ENCODE data around the gene PPP1R14C.

The PPP1R14C gene

GRCh38 chr6:150198532-150198931 is 55.7 kb downstream of the PPP1R14C start:
- DNase-seq: no peak

- no peak for DNase-seq
Measured at GRCh38 chr6:150199241-150199640, 56.4 kb downstream of the PPP1R14C start.

GRCh38 chr6:150200428-150201100 is 57.7 kb downstream of the PPP1R14C start:
- DNase-seq: no peak

GRCh38 chr6:150201285-150201684 is 58.4 kb downstream of the PPP1R14C start:
- no peak for DNase-seq

GRCh38 chr6:150201772-150202329 is 59.0 kb downstream of the PPP1R14C start:
- no peak for DNase-seq

- DNase-seq: no peak
Measured at GRCh38 chr6:150202404-150202803, 59.6 kb downstream of the PPP1R14C start.

- no peak for DNase-seq
Measured at GRCh38 chr6:150202934-150203333, 60.1 kb downstream of the PPP1R14C start.

GRCh38 chr6:150203378-150203777 is 60.5 kb downstream of the PPP1R14C start:
- DNase-seq: no peak

GRCh38 chr6:150203871-150204545 is 61.2 kb downstream of the PPP1R14C start:
- DNase-seq: no peak

- DNase-seq: no peak
Measured at GRCh38 chr6:150204705-150205472, 62.0 kb downstream of the PPP1R14C start.

- DNase-seq: no peak
Measured at GRCh38 chr6:150207931-150208570, 65.2 kb downstream of the PPP1R14C start.

- no peak for DNase-seq
Measured at GRCh38 chr6:150208611-150209352, 65.9 kb downstream of the PPP1R14C start.

- no peak for DNase-seq
Measured at GRCh38 chr6:150209415-150209814, 66.6 kb downstream of the PPP1R14C start.

GRCh38 chr6:150211700-150212511 is 69.1 kb downstream of the PPP1R14C start:
- DNase-seq: no peak

GRCh38 chr6:150212778-150213177 is 69.9 kb downstream of the PPP1R14C start:
- no peak for DNase-seq

GRCh38 chr6:150213301-150213700 is 70.5 kb downstream of the PPP1R14C start:
- no peak for DNase-seq

- no peak for DNase-seq
Measured at GRCh38 chr6:150214310-150214709, 71.5 kb downstream of the PPP1R14C start.

- no peak for DNase-seq
Measured at GRCh38 chr6:150220634-150221551, 78.0 kb downstream of the PPP1R14C start.

GRCh38 chr6:150224820-150225219 is 82.0 kb downstream of the PPP1R14C start:
- no peak for DNase-seq

GRCh38 chr6:150227281-150227680 is 84.4 kb downstream of the PPP1R14C start:
- no peak for DNase-seq

Measured in activated effector memory CD4-positive, alpha-beta T cell treated with anti-CD3 and anti-CD28 coated beads, Interleukin-2, amount 50 U/mL, for 16 hours (primary cell).